Fibroblast of pulmonary artery (primary cell): ENCODE results near the gene MAP2K6.

ENCODE experiments used
- DNase-seq: peaks from one replicate; pipeline ENCODE4 v3.0.0-alpha.2; 2010; ENCODE audit warnings: low read depth
- H3K4me3 ChIP-seq: replicated peaks from 2 replicates; pipeline ENCODE4 v1.5.1; 2011; ENCODE audit warnings: low read depth, mild to moderate bottlenecking, control low read depth, low read length, moderate library complexity
- TF ChIP-seq, protein P1 (sequence below): IDR thresholded peaks from 2 replicates; pipeline ENCODE4 v1.5.1; 2011; ENCODE audit warnings: mild to moderate bottlenecking, control low read depth, low read length, inconsistent platforms; ENCODE audit errors: missing control alignments

Gene MAP2K6

GRCh38 chr17:69444023-69444422 is 29.5 kb downstream of the MAP2K6 start:
- TF ChIP-seq, protein P1, sequence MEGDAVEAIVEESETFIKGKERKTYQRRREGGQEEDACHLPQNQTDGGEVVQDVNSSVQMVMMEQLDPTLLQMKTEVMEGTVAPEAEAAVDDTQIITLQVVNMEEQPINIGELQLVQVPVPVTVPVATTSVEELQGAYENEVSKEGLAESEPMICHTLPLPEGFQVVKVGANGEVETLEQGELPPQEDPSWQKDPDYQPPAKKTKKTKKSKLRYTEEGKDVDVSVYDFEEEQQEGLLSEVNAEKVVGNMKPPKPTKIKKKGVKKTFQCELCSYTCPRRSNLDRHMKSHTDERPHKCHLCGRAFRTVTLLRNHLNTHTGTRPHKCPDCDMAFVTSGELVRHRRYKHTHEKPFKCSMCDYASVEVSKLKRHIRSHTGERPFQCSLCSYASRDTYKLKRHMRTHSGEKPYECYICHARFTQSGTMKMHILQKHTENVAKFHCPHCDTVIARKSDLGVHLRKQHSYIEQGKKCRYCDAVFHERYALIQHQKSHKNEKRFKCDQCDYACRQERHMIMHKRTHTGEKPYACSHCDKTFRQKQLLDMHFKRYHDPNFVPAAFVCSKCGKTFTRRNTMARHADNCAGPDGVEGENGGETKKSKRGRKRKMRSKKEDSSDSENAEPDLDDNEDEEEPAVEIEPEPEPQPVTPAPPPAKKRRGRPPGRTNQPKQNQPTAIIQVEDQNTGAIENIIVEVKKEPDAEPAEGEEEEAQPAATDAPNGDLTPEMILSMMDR: no peak
- no peak overlapping the region for H3K4me3 ChIP-seq
- no peak for DNase-seq

- TF ChIP-seq, protein P1: no peak
- DNase-seq: no peak
- H3K4me3 ChIP-seq: no peak overlapping the region
These were observed 30.6 kb downstream of the MAP2K6 start for GRCh38 chr17:69445132-69445531.

- DNase-seq: no peak
- TF ChIP-seq, protein P1: no peak
- no peak overlapping the region for H3K4me3 ChIP-seq
These were observed 33.2 kb downstream of the MAP2K6 start for GRCh38 chr17:69447726-69448125.

GRCh38 chr17:69448431-69449102 is 34.1 kb downstream of the MAP2K6 start:
- H3K4me3 ChIP-seq: no peak overlapping the region
- peak; percentile 11 for DNase-seq
- TF ChIP-seq, protein P1: no peak

DNA sequence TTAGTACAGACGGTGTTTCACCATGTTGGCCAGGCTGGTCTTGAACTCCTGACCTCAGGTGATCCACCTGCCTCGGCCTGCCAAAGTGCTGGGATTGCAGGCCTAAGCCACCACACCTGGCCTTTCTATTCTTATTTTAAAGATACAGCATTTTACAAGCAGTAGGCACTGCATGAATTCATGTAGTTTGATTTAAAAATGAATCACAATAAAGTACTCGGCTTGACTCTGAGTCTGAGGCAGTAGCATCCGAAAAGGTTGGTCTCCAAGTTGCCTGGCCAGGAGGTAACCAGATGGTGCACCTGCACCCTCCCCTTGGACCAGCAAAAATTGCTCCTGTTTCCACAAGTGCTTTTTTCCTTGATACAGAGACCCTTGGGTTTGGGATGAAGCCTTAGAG is 35.6 kb downstream of the MAP2K6 start:
- TF ChIP-seq, protein P1: no peak

GRCh38 chr17:69450918-69451317 is 36.4 kb downstream of the MAP2K6 start:
- peak; percentile 6 for DNase-seq
- TF ChIP-seq, protein P1: no peak
- H3K4me3 ChIP-seq: no peak overlapping the region

More for the DNA sequence above, 35.6 kb downstream of the MAP2K6 start:
- no peak overlapping the region for H3K4me3 ChIP-seq
- no peak for DNase-seq
